EH (cell line): Measurements from ENCODE around the gene ZNF521.
A peak's percentile ranks its signal among the peaks of the same experiment; 100 is the strongest.
"Not testable (repeated sequence)": the region's sequence is repeated elsewhere in the genome, so short reads cannot be mapped to it uniquely, and the experiment has no call there.

Source experiments
- DNase-seq: peaks from one replicate; pipeline ENCODE4 v3.0.0-alpha.2; 2015; ENCODE audit warnings: low read depth

ZNF521 gene

GRCh38 chr18:25075331-25075730, 276.6 kb downstream of the ZNF521 start:
- no peak for DNase-seq

GRCh38 chr18:25074925-25075324, 277.0 kb downstream of the ZNF521 start:
- DNase-seq: no peak

GRCh38 chr18:25072205-25072604, 279.8 kb downstream of the ZNF521 start:
- DNase-seq: no peak

GRCh38 chr18:25067275-25068025, 284.5 kb downstream of the ZNF521 start:
- DNase-seq: no peak

GRCh38 chr18:25066516-25066915, 285.4 kb downstream of the ZNF521 start:
- DNase-seq: peak; percentile 9

- no peak for DNase-seq
Observed at GRCh38 chr18:25062720-25063119, 289.2 kb downstream of the ZNF521 start.

GRCh38 chr18:25061395-25061794, 290.6 kb downstream of the ZNF521 start:
- no peak for DNase-seq

GRCh38 chr18:25058521-25058920, 293.4 kb downstream of the ZNF521 start:
- no peak for DNase-seq

- no peak for DNase-seq
Observed at GRCh38 chr18:25057491-25058050, 294.4 kb downstream of the ZNF521 start.

GRCh38 chr18:25056429-25056828, 295.5 kb downstream of the ZNF521 start:
- DNase-seq: no peak

GRCh38 chr18:25055076-25055475, 296.9 kb downstream of the ZNF521 start:
- peak; percentile 4 for DNase-seq

- DNase-seq: no peak
Observed at GRCh38 chr18:25053466-25053865, 298.5 kb downstream of the ZNF521 start.

- DNase-seq: no peak
Observed at GRCh38 chr18:25052511-25052921, 299.4 kb downstream of the ZNF521 start.

GRCh38 chr18:25050605-25051004, 301.4 kb downstream of the ZNF521 start:
- no peak for DNase-seq

- DNase-seq: no peak
Observed at GRCh38 chr18:25047983-25048382, 304.0 kb downstream of the ZNF521 start.

GRCh38 chr18:25047421-25047820, 304.5 kb downstream of the ZNF521 start:
- DNase-seq: no peak

GRCh38 chr18:25044694-25045093, 307.3 kb downstream of the ZNF521 start:
- no peak for DNase-seq

GRCh38 chr18:25043104-25043503, 308.9 kb downstream of the ZNF521 start:
- no peak for DNase-seq

GRCh38 chr18:25042641-25043051, 309.3 kb downstream of the ZNF521 start:
- no peak for DNase-seq

GRCh38 chr18:25039781-25040180, 312.2 kb downstream of the ZNF521 start:
- no peak for DNase-seq

GRCh38 chr18:25038261-25038660, 313.7 kb downstream of the ZNF521 start:
- no peak for DNase-seq

GRCh38 chr18:25033747-25034471, 318.1 kb downstream of the ZNF521 start:
- DNase-seq: no peak

GRCh38 chr18:25033175-25033574, 318.8 kb downstream of the ZNF521 start:
- DNase-seq: not testable (repeated sequence)
